HT1080 (cell line): ENCODE results near the gene UXS1. TPM values are rescaled to one million over a fixed set of nuclear protein-coding genes. Genes with fewer than 3 reads are reported as not detected.
"Not testable (repeated sequence)": the region's sequence is repeated elsewhere in the genome, so short reads cannot be mapped to it uniquely, and the experiment has no call there.

Experiments used
- DNase-seq: peaks from one replicate; pipeline ENCODE4 v3.0.0-alpha.2; 2015; ENCODE audit warnings: low read depth
- polyA plus RNA-seq, 2 experiments: library from polyadenylated mRNA; depleted of rRNA; stranded (reverse); fragments of >200 nt; gene quantifications; 2 replicates each; pipeline ENCODE4 v1.2.3, GENCODE V29; 2015
- total RNA-seq: library from RNA; depleted of rRNA; stranded (reverse); fragments of >200 nt; shearing (Covaris generic); gene quantifications from 2 replicates; pipeline ENCODE4 v1.2.3, GENCODE V29; 2014; rRNA removed

UXS1 gene
- total RNA-seq, result 21.5 and 38.0 TPM in 2 replicates
- polyA plus RNA-seq (2015; cell fraction: cytosol; rRNA removed), result 52.8 and 54.4 TPM in 2 replicates
- polyA plus RNA-seq (2015; cell fraction: nucleus; rRNA removed), result 35.4 and 46.8 TPM in 2 replicates

GRCh38 chr2:106193977-106194778, at the start of gene UXS1:
Gene UXS1, minus strand, starts transcription at chr2:106194301. Its CDS starts 60 bp downstream, at chr2:106194241.
- peak; percentile 92 for DNase-seq

DNA sequence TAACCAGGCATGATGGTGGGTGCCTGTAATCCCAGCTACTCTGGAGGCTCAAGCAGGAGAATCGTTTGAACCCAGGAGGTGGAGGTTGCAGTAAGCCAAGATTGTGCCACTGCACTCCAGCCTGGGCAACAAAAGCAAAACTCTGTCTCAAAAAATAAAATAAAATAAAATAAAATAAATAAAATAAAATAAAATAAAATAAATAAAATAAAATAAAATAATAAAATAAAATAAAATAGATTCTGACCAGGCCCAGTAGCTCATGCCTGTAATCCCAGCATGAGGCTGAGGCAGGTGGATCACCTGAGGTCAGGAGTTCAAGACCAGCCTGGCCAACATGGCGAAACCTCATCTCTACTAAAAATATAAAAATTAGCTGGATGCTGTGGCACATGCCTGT, 45.4 kb upstream of the UXS1 start:
- DNase-seq, result not testable (repeated sequence)

GRCh38 chr2:106235392-106235791, 41.3 kb upstream of the UXS1 start:
- DNase-seq, result not testable (repeated sequence)

DNA sequence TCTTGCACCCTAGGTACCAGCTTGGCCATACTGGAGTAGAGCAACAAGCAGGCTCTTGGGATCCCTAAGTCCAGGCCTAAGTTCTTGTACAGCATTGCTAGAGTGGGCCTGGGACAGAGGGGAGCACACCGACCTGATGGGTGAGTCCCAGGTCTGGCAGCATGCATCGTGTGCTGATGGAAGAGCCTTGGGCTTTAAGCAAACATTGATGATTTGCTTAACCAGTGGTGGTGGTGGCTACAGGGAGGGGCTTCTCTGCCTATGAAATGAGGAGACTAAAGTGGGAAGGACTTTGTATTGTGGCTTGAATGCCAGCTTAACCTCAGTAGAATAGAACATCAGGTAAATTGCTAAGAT, 39.2 kb upstream of the UXS1 start:
- DNase-seq, result no peak

DNA sequence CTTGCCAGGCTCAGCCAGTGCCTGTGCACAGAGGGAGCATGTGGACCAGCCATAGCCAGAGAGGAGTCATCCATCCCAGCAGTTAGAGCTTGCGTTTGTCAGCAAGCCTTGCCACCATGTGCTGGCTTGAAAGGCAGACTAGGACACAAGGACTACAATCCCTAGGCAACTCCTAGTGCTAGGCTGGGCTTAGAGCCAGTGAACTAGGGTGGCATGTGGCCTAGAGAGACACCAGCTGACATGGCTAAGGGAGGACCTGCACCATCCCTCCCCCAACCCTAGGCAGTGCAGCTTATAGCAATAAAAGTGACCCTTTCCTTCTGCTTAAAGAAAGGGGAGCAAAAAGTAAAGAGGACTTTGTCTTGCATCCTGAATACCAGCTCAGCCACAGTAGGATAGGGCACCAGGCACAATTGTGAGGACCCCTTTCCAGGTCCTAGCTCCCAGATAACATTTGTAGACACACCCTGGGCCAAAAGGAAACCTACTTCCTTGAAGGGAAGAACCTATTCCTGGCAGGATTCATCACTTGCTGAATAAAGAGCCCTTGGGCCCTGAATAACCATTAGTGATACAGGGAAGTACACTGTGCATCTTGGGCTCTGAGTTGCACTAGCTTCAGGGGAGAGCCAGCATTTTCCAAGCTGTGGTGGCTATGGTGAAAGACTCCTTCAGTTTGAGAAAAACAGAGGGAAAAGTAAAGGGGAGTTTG, 38.7 kb upstream of the UXS1 start:
- no peak for DNase-seq

DNA sequence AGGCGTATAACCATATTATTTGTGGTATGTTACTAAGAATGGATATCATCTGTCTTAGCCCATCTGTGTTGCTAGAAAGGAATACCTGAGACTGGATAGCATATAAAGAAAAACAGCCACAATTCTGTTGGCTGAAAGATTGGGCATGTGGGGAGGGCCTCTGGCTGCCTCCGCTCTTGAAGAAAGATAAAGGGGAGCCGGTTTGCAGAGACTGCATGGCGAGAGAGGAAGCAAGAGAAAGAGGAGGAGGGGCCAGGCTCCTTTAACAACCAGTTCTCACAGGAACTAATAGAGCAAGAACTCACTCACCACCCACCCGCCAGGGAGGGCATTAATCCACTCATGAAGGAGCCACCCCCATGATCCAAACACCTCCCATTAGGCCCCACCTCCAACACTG, 29.2 kb upstream of the UXS1 start:
- no peak for DNase-seq

GRCh38 chr2:106222057-106222456, 28.0 kb upstream of the UXS1 start:
- DNase-seq, result not testable (repeated sequence)

DNA sequence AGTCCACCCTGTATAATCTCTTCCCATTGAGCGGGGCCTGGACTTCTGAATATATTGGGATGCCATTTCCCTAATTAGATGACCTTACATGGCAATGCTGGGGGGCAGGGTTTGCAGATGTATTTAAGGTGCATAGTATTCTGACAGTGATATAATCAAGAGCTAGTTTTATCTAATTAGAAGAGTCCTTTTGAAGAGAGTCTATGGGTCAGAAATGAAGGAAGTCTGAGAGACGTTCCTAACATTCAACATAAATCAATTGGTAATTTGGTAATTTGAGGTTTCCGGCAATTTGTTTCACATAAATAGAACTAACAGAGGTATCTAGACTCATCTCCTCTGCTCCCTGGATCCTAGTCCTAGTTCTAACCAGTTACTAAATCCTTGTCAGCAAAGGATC, 25.7 kb upstream of the UXS1 start:
- DNase-seq, result no peak

GRCh38 chr2:106219157-106219556, 25.1 kb upstream of the UXS1 start:
- DNase-seq, result not testable (repeated sequence)

- no peak for DNase-seq
Observed at GRCh38 chr2:106208874-106209273, 14.8 kb upstream of the UXS1 start.

GRCh38 chr2:106208399-106208798, 14.3 kb upstream of the UXS1 start:
- DNase-seq, result no peak

DNA sequence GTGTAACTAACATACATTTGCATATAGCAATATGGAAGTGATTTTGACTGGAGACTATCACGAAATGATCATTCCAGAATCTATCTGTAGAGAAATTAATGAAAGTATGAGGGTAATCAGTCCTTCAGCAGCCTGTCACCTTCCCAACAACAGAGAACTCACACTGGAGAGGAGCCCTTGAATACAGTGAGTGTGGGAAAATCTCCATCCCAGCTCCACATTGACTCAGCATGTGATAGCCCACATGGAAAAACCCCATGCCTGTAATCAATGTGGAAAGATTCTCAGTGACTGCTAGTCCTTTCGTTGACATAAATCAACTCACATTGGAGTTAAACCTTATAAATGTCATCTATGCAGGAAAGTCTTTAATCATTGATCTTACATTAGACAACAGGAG, 13.1 kb upstream of the UXS1 start:
- DNase-seq, result no peak

GRCh38 chr2:106205488-106205887, 11.4 kb upstream of the UXS1 start:
- no peak for DNase-seq

- DNase-seq, result not testable (repeated sequence)
Observed at GRCh38 chr2:106204551-106204950, 10.4 kb upstream of the UXS1 start.

DNA sequence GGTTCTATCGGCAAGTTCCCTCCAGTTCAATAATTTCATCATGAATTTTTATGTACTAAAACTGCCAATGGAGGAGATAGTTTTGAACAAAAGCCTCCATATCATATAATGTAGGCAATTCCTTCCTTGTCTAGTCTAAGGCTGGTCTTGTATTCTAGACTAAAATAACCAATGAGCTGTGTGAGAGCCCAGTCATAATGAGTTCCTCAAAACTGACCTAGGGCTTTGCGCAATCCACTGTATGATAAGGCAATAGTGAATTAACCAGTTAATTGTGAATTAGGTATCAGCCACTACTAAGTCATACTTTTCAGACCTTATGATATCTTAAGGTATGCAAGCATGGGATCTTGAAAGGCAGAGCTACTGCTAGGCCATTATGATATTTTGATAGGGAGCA, 7.6 kb upstream of the UXS1 start:
- no peak for DNase-seq

GRCh38 chr2:106197878-106198277, 3.8 kb upstream of the UXS1 start:
- DNase-seq, result peak; percentile 76

DNA sequence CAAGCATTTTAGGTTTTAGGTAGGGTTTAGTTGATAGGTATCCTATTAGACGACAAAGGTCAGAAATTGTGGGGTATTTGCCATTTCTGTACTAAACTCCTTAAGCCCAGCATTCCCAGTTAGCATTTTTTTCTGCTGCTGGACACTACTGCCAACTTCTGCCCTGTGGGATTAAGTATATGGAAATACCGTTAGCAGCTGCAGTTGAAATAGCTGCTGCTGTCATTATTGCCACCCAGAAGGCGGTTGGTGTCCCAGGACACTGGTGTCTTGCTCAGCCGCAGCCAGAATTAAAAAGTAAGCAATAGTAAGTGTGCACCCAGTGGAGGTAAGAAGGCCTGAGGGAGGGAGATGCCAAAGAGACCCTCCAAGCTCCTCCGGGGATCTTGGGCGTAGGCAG, 1.9 kb upstream of the UXS1 start:
- no peak for DNase-seq

DNA sequence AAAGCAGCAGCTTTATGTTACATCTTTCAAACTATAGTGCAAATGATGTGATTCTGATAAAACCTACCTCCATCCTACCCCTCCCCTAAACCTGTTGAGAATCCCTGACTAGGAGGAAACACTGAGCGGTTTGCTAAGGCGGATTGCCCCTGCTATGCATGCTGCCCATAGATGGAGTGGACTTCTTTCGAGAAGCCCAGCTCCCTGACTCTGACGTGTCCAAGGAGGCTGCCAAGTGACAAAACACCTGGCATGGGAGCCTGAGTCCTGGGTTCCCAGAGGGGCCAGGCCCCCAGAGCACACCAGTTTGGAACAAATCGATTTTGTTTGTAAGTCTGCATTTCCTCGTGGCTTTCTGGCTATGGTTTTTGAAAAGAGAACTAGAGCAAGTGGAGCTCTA, 1.4 kb upstream of the UXS1 start:
- DNase-seq, result no peak

- DNase-seq, result no peak
Observed at GRCh38 chr2:106193690-106193976, 468 bp downstream of the UXS1 start.

DNA sequence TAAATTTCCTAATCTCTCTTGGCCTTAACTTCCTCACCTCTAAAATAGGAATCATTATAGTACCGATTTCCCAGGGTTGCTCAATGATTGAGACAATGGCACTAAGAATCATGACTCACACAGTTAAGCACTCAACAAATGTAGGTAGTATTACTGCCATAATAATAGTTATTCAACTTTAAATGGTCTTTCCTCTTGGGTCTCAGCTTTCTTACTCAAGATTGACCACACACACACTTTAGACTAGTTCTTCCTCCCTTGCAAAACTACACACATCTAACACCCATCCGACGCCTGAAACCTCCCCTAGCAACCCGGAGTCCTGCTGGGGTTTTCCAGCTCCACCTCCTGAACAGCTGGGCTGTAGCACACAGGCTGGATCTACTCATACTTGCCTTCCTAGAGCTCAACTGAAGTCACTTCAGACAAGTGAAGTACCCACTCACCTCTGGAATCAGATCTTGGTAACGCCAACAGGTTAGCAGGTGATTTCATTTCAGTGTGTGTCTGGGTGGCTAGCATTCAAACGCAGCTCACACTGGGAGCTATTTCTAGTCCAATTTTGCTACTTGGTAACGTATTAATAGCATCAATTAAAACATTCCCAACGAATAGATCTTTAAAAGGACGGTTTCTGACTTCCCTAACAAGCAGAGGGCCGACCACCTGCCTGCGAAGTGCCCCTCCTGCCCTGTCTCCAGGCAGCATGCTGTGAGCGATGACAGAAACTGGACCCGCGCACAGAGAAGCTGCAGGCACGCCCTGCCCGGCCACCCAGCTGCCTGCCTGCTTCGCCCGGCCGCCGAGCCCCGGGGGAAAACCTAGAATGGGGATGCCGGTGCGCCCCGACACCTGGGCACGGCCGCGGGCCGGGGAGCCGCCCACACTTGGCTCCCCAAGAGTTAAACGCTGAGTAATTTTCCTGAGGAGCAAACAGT, 1.1 kb downstream of the UXS1 start:
- DNase-seq, result peak; percentile 76

- DNase-seq, result no peak
Observed at GRCh38 chr2:106191511-106192016, 2.5 kb downstream of the UXS1 start.
